Measurements from ENCODE around the gene TUBA4A.

DNA sequence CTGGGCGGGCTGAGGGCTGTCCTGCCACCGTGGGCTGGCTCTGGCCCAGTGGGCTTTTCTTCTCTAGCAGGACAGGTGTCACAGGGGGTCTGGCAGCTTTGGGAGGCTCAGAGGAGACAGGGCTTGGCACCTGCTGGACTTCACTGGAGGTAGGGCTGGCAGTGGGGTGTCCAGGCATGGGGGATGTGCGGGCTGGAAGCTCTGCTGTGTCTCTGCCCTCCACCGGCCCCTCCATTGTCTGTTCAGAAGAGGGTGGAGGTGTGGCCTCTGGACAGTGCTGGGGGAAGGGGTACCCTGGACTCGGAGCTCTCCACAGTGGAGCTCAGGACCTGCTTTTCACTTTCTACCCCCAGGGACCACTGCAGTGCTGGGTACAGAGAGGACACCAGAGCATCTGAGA is 46.3 kb upstream of the TUBA4A start:
- no peak for TF ChIP-seq CTCF (IDR thresholded peaks at IDR 0.05)
- no peak for TF ChIP-seq POLR2A (IDR thresholded peaks at IDR 0.05)

Measured in testis (tissue), 2 donors.